ENCODE data around the gene DYNC1LI1. TPM values are rescaled to one million over a fixed set of nuclear protein-coding genes. Genes with fewer than 3 reads are reported as not detected.

The DYNC1LI1 gene
- 50.6 and 60.0 TPM in 2 replicates for total RNA-seq (2014; rRNA removed; shearing (Covaris generic); ENCODE audit: low replicate concordance)

- Histone ChIP-seq H3K4me3 (peak within 1 kb of the TSS; percentile 85), H3K36me3 (peaks cover 3% of the 10 kb centered on the region; the same call in 1 of the 2 replicates), H3K27me3 (no peaks in the 10 kb centered on the region), H3K9me3 (no peaks in the 10 kb centered on the region)
- peak; percentile 91 for DNase-seq
These were observed at the start of gene DYNC1LI1 for GRCh38 chr3:32570421-32571191. DYNC1LI1 (minus strand) TSS chr3:32570858; CDS start chr3:32570770, 88 bp downstream.

DNA sequence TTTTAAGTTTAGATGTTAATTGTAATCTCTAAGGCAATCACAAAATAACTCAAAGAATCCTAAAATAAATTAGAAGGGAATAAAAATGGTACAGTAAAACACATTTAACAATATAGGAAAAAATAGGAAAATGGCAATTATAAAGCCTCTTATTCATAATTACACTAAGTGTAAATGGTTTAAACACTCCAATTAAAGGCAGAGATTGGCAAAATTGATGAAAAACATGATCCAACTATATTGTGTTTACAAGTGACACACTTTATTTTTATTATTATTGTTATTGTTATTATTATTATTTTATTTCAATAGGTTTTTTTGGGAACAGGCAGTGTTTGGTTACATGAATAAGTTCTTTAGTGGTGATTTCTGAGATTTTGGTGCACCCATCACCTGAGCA lies 48.7 kb upstream of the DYNC1LI1 start:
- Histone ChIP-seq H3K4me3 (no peak overlapping the region), H3K27me3 (no peaks in the 10 kb centered on the region), H3K9me3 (no peaks in the 10 kb centered on the region), H3K36me3 (no peaks in the 10 kb centered on the region)
- DNase-seq: no peak

- Histone ChIP-seq H3K27me3 (no peaks in the 10 kb centered on the region), H3K36me3 (no peaks in the 10 kb centered on the region), H3K4me3 (no peak overlapping the region), H3K9me3 (no peaks in the 10 kb centered on the region)
- DNase-seq: no peak
These were observed 45.8 kb upstream of the DYNC1LI1 start for GRCh38 chr3:32616267-32616962.

GRCh38 chr3:32614956-32615355 lies 44.3 kb upstream of the DYNC1LI1 start:
- no peaks in the 10 kb centered on the region for H3K9me3 ChIP-seq
- no peaks in the 10 kb centered on the region for H3K27me3 ChIP-seq
- DNase-seq: peak; percentile 65
- no peaks in the 10 kb centered on the region for H3K36me3 ChIP-seq
- H3K4me3 ChIP-seq: no peak overlapping the region

GRCh38 chr3:32613183-32613582 lies 42.5 kb upstream of the DYNC1LI1 start:
- Histone ChIP-seq H3K9me3 (no peaks in the 10 kb centered on the region), H3K27me3 (no peaks in the 10 kb centered on the region), H3K36me3 (no peaks in the 10 kb centered on the region), H3K4me3 (no peak overlapping the region)
- DNase-seq: no peak

DNA sequence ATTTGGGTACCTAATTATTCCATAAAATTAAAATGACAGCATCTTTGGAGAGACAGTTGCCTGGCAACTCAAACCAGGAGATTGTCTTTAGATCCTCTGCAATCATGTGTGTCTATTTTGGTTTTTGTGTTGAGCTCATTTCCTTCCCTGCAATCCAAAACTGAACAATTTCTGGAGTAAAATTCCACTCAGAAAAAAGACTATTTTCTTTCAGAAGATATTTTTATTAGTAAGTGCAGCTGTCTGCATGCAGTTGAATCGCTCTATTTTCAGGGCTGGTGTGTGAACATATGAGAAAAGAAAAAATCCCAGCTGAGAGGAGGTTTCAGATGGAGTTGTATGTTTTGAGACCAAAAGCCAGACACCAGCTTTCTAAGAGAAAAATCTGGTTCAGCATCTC lies 41.9 kb upstream of the DYNC1LI1 start:
- Histone ChIP-seq H3K4me3 (no peak overlapping the region), H3K27me3 (no peaks in the 10 kb centered on the region), H3K9me3 (no peaks in the 10 kb centered on the region), H3K36me3 (no peaks in the 10 kb centered on the region)
- no peak for DNase-seq

DNA sequence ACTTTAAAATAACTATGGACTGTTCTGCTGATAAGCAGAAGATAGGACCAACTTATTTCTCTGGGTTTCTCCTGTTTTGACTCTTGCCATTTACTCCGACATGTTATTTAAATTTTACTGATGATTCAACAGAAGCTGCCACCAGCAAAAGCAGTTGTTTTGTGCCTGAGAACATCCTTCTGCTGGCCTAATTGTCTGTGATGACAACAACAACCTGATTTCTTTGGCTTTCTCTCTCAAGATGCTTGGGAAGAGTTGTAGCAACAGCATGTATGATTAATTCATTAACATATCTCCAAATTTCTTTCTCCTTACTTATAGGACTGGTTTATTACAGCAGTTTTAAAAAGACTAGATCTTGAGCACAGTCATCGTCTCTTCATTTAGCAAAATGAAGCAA lies 36.9 kb upstream of the DYNC1LI1 start:
- Histone ChIP-seq H3K9me3 (no peaks in the 10 kb centered on the region), H3K36me3 (no peaks in the 10 kb centered on the region), H3K4me3 (no peak overlapping the region), H3K27me3 (no peaks in the 10 kb centered on the region)
- DNase-seq: no peak

GRCh38 chr3:32606960-32607359 lies 36.3 kb upstream of the DYNC1LI1 start:
- no peaks in the 10 kb centered on the region for H3K9me3 ChIP-seq
- no peaks in the 10 kb centered on the region for H3K36me3 ChIP-seq
- no peak for DNase-seq
- no peak overlapping the region for H3K4me3 ChIP-seq
- no peaks in the 10 kb centered on the region for H3K27me3 ChIP-seq

- H3K27me3 ChIP-seq: no peaks in the 10 kb centered on the region
- H3K36me3 ChIP-seq: no peaks in the 10 kb centered on the region
- DNase-seq: no peak
These were observed 35.6 kb upstream of the DYNC1LI1 start for GRCh38 chr3:32606277-32606676.

GRCh38 chr3:32603064-32603463 lies 32.4 kb upstream of the DYNC1LI1 start:
- Histone ChIP-seq H3K9me3 (no peaks in the 10 kb centered on the region), H3K4me3 (no peak overlapping the region), H3K36me3 (no peaks in the 10 kb centered on the region), H3K27me3 (no peaks in the 10 kb centered on the region)
- no peak for DNase-seq

More at GRCh38 chr3:32606277-32606676, 35.6 kb upstream of the DYNC1LI1 start:
- Histone ChIP-seq H3K4me3 (no peak overlapping the region), H3K9me3 (no peaks in the 10 kb centered on the region)

DNA sequence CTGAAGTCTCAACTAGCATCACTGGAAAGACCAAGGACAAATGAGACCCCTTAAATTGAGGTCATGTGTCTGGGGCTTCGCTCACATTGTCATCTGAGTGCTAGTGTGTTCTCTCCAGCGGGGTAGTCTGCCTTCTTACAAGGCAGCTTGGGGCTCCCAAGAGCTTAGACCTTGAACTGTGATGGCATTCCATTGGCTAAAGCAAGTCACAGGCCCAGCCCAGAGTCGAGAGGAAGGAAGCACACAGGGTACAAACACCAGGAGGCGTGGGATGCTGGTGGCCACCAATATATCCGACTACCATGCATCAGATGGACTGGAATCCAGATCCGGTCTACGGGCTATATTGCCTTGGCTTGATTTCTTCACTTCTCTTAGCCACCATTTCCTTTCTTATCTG lies 31.5 kb upstream of the DYNC1LI1 start:
- no peak overlapping the region for H3K4me3 ChIP-seq
- no peaks in the 10 kb centered on the region for H3K9me3 ChIP-seq
- no peak for DNase-seq
- no peaks in the 10 kb centered on the region for H3K27me3 ChIP-seq
- H3K36me3 ChIP-seq: no peaks in the 10 kb centered on the region

- no peak for DNase-seq
- Histone ChIP-seq H3K27me3 (no peaks in the 10 kb centered on the region), H3K4me3 (no peak overlapping the region), H3K36me3 (no peaks in the 10 kb centered on the region), H3K9me3 (no peaks in the 10 kb centered on the region)
These were observed 31.1 kb upstream of the DYNC1LI1 start for GRCh38 chr3:32601722-32602121.

DNA sequence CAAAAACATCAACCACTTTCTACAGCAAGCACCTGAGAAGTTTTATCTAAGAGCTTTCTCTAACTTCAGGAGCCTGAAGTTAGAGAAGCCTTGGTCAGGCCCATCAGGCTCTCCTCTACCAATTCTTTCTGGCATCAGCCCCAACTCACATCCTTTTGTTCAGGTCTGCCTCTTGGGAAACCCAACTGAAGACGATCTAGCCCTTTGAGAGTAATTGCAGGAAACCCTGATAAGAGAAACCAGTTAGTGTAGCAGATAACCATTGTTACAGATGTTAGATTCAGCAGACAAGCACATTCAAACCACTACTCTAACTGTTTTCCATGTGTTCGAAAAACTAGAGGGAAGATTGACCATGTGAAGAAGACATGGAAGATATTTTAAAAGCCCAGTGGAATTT lies 27.0 kb upstream of the DYNC1LI1 start:
- no peaks in the 10 kb centered on the region for H3K9me3 ChIP-seq
- H3K36me3 ChIP-seq: no peaks in the 10 kb centered on the region
- no peak for DNase-seq
- no peak overlapping the region for H3K4me3 ChIP-seq
- no peaks in the 10 kb centered on the region for H3K27me3 ChIP-seq

DNA sequence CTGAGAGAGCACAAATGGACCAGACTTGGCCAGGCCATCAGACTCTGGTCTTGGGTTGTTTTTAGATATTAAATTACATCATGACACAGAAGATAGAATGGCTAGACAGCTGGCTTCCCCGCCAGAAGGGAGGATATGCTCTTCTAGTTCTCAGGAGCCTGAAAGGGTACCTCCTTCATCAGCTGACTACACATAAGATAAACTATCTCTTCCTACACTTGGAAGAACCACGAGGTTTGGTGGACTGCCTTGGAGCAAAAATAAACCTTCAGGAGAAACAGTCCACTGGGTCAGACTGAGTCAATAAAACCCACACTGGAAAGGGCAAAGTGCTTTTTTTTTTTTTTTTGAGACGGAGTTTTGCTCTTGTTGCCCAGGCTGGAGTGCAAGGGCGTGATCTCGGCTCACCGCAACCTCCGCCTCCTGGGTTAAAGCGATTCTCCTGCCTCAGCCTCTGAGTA lies 26.3 kb upstream of the DYNC1LI1 start:
- peak; percentile 13 for DNase-seq
- no peaks in the 10 kb centered on the region for H3K36me3 ChIP-seq
- no peaks in the 10 kb centered on the region for H3K27me3 ChIP-seq
- H3K4me3 ChIP-seq: no peak overlapping the region
- no peaks in the 10 kb centered on the region for H3K9me3 ChIP-seq

- DNase-seq: no peak
- no peak overlapping the region for H3K4me3 ChIP-seq
- H3K27me3 ChIP-seq: no peaks in the 10 kb centered on the region
- H3K9me3 ChIP-seq: no peaks in the 10 kb centered on the region
- no peaks in the 10 kb centered on the region for H3K36me3 ChIP-seq
These were observed 25.7 kb upstream of the DYNC1LI1 start for GRCh38 chr3:32596282-32596908.

GRCh38 chr3:32595323-32595722 lies 24.7 kb upstream of the DYNC1LI1 start:
- no peaks in the 10 kb centered on the region for H3K36me3 ChIP-seq
- no peak for DNase-seq
- no peak overlapping the region for H3K4me3 ChIP-seq
- H3K27me3 ChIP-seq: no peaks in the 10 kb centered on the region
- no peaks in the 10 kb centered on the region for H3K9me3 ChIP-seq

DNA sequence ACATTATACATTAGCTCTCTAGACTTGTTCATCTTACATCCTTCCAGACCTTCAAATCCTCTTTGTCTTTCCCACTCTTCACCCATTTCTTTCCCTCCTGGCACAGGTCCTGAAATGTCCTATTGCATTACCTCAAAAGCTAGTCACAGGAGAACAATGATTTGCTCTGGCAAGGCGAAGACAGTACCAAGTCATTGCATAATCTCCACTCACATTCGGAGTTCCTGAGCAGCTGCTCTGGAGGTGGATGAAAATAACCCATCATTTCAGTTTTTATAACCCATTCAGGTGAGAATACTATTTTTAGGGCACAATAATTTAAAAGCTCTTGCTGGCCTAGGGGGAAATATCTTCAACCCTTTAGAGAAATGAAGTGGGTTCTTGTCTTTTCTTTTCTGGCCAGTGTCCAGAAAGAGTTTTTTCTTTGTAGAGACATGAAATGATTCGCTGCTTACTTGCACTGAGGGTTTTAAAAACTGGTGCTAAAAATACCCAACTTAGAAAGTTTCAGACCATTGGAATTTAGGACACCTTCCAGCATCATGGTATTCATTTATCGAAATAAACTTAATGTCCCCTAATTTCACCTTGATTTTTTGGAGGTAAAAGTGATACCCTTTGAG lies 23.4 kb upstream of the DYNC1LI1 start:
- no peaks in the 10 kb centered on the region for H3K27me3 ChIP-seq
- peak; percentile 2 for DNase-seq
- no peaks in the 10 kb centered on the region for H3K9me3 ChIP-seq
- H3K4me3 ChIP-seq: no peak overlapping the region
- H3K36me3 ChIP-seq: no peaks in the 10 kb centered on the region
